ENCODE measurements around the gene MAPKAPK2. TPM values are rescaled to one million over a fixed set of nuclear protein-coding genes. Genes with fewer than 3 reads are reported as not detected.
"Not testable (repeated sequence)": the region's sequence is repeated elsewhere in the genome, so short reads cannot be mapped to it uniquely, and the experiment has no call there.

The MAPKAPK2 gene
- total RNA-seq: 214 TPM
- long read RNA-seq, transcript MAPKAPK2-202 (10 exons, 2,961 nt): major isoform, 8 of 31 reads
- long read RNA-seq, partial matches to known transcripts: 23 of 31 reads
- long read RNA-seq, other reads (novel, unspliced or antisense): 0 of 31 reads

DNA sequence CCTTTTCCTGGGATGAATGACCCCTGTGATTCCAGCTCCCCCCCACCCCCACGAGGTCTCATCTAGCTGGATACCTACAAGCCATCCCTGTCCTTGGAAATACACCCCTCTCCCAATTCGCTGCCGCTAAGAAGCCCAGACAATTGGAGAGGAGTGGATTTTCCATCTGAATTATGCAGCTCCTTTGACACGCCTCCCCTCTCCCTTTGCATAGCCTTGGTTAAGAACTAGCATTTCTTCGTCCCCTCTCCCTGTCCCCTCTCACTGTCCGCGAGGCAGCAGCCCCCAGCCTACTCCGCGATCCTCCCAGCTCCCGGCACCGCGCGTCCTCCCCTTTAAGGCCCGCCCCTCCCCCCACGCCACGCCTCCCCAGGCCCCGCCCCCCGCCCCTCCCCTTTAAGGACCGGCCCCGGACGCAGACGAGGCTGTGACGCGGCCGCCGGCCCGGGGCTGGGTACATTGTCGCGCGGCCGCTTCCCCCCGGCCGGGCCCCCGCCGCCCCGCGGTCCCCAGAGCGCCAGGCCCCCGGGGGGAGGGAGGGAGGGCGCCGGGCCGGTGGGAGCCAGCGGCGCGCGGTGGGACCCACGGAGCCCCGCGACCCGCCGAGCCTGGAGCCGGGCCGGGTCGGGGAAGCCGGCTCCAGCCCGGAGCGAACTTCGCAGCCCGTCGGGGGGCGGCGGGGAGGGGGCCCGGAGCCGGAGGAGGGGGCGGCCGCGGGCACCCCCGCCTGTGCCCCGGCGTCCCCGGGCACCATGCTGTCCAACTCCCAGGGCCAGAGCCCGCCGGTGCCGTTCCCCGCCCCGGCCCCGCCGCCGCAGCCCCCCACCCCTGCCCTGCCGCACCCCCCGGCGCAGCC is at the start of gene MAPKAPK2:
Gene MAPKAPK2, plus strand, starts transcription at position 428 of the 856 bp plus-strand sequence. Its CDS starts 325 bp downstream, at position 753.
- DNase-seq (ENCODE audit: missing footprints) (peak; percentile 94), ATAC-seq (peak; percentile 82)

DNA sequence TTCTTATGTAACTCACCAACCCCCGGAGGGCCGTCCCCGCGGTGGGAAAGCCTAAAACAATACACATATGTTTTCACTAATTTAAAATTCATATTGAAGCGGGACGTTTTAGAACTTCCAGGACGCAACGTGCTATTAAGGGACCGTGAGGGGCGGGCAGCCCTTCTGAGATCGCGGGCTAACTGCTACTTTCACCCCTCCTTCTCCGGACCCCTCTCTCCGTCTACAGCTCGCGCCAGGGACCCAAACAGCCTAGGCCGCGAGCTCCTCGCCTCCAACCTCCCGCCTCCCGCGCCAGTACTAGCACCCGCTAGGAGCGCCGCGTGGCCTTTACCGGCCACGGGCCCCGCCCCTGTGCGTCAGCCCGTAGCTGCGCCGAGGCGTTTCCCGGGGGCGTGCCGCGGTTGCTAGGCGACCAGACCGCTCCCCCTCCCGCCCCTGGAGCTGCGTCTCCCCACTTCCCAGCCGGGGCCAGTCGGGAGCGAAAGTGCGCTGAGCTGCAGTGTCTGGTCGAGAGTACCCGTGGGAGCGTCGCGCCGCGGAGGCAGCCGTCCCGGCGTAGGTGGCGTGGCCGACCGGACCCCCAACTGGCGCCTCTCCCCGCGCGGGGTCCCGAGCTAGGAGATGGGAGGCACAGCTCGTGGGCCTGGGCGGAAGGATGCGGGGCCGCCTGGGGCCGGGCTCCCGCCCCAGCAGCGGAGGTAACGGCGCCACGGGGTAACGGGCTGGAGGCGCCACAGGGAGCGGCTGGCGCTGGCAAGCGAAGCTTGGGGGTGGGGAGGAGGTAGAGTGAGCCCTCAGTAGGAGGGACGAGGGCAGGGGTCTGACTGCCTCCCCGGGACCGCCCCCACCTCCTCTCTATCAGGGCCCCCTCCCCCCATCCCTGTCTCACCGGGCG is 49.4 kb upstream of the MAPKAPK2 start, which contains the start of gene DYRK3:
Gene DYRK3, plus strand, starts transcription at position 457 of the 898 bp plus-strand sequence. Its CDS starts 168 bp downstream, at position 625.
- peak; percentile 96 for DNase-seq (ENCODE audit: missing footprints)
- intact Hi-C loops (cut with DNase I): loop anchor here (2.0 to 10.0 kb wide), 5 partner anchors 17 to 349 kb away; no protein-coding TSS in a partner anchor
- peak; percentile 99 for ATAC-seq

More for the DNA sequence above, at the start of gene MAPKAPK2:
- intact Hi-C loops (cut with DNase I): no loop called here

DNA sequence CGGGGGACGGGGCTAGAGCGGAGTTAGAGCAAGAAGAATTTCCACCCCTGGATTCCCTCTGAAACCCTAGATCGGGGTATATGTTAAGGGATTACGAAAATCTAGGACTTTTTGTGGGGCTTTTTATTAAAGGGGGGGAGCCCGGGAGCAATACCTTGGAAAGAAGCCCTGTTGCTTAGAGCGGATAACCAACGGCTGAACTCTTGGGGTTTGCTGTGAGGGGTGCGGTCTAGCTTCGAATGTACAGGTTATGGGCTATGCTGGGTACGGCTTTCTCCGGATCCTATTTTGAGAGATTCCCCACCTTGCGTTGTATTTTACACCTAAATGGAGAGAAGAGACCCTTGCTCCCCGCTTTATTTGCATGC is 48.7 kb upstream of the MAPKAPK2 start:
- intact Hi-C loops (cut with DNase I): loop anchor here (2.0 to 10.0 kb wide), 5 partner anchors 17 to 349 kb away; no protein-coding TSS in a partner anchor
- no peak for ATAC-seq
- DNase-seq (ENCODE audit: missing footprints): no peak

GRCh38 chr1:206636671-206637070 is 48.0 kb upstream of the MAPKAPK2 start:
- intact Hi-C loops (cut with DNase I): loop anchor here (10.0 kb wide), 1 partner anchor 348 kb away; no protein-coding TSS in a partner anchor
- no peak for ATAC-seq

DNA sequence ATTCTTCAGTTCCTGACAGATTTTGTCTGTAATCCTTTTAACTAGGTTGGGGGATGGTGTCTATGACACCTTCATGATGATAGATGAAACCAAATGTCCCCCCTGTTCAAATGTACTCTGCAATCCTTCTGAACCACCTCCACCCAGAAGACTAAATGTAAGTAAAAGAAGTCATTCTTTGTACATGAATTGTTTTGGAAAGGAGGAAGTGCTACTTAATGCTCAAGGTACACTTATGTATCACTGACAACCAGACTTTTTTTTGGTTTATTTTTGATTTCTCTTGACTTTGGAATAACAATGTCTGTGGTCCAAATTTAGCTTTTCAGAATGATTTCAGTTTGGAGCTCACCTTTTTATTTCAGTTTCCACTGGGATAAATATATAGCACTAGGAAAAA is 47.1 kb upstream of the MAPKAPK2 start:
- no peak for ATAC-seq
- intact Hi-C loops (cut with DNase I): loop anchor here (10.0 kb wide), 1 partner anchor 347 kb away; no protein-coding TSS in a partner anchor
- no peak for DNase-seq (ENCODE audit: missing footprints)

More at GRCh38 chr1:206636671-206637070, 48.0 kb upstream of the MAPKAPK2 start:
- no peak for DNase-seq (ENCODE audit: missing footprints)

- ATAC-seq; intact Hi-C loops (cut with DNase I); DNase-seq (ENCODE audit: missing footprints): not testable (repeated sequence)
These were observed 42.6 kb upstream of the MAPKAPK2 start for GRCh38 chr1:206642074-206642473.

GRCh38 chr1:206643118-206643698 is 41.5 kb upstream of the MAPKAPK2 start:
- intact Hi-C loops (cut with DNase I): no loop called here
- DNase-seq (ENCODE audit: missing footprints): no peak
- ATAC-seq: no peak

- intact Hi-C loops (cut with DNase I): no loop called here
- no peak for DNase-seq (ENCODE audit: missing footprints)
- ATAC-seq: no peak
These were observed 38.2 kb upstream of the MAPKAPK2 start for GRCh38 chr1:206646504-206646903.

DNA sequence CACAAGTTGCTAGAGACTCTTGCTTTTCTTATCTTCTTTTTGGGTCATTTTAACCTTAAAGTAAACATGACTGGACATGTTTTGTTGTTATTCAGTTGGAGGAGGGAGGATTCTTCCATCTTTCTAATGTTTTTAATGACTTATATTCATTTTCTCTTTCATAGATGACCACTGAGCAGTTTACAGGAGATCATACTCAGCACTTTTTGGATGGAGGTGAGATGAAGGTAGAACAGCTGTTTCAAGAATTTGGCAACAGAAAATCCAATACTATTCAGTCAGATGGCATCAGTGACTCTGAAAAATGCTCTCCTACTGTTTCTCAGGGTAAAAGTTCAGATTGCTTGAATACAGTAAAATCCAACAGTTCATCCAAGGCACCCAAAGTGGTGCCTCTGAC is 37.5 kb upstream of the MAPKAPK2 start:
- ATAC-seq (no peak), DNase-seq (ENCODE audit: missing footprints) (no peak)
- intact Hi-C loops (cut with DNase I): no loop called here

GRCh38 chr1:206649261-206649921 is 35.3 kb upstream of the MAPKAPK2 start:
- ATAC-seq: peak; percentile 26
- no peak for DNase-seq (ENCODE audit: missing footprints)
- intact Hi-C loops (cut with DNase I): no loop called here

DNA sequence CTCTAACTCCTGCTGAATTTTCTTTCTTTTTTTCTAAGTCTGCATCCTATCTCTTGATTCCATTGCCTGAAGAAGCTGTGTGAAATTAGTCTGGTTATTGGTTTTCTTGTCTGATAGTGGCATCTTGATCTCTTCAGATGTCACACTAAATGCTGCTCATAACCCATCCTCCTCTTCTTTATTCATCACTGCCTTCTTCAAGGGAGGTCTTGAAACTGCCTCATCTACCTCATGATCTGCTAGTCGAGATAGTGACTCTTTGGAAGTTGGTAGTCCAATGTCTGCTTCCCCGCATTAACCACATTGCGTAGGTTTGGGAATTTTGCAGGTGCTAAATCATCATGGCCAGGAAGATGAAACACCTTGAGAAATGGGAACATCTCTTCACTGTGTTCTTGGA is 33.7 kb upstream of the MAPKAPK2 start:
- intact Hi-C loops (cut with DNase I): no loop called here
- no peak for DNase-seq (ENCODE audit: missing footprints)
- ATAC-seq: no peak

DNA sequence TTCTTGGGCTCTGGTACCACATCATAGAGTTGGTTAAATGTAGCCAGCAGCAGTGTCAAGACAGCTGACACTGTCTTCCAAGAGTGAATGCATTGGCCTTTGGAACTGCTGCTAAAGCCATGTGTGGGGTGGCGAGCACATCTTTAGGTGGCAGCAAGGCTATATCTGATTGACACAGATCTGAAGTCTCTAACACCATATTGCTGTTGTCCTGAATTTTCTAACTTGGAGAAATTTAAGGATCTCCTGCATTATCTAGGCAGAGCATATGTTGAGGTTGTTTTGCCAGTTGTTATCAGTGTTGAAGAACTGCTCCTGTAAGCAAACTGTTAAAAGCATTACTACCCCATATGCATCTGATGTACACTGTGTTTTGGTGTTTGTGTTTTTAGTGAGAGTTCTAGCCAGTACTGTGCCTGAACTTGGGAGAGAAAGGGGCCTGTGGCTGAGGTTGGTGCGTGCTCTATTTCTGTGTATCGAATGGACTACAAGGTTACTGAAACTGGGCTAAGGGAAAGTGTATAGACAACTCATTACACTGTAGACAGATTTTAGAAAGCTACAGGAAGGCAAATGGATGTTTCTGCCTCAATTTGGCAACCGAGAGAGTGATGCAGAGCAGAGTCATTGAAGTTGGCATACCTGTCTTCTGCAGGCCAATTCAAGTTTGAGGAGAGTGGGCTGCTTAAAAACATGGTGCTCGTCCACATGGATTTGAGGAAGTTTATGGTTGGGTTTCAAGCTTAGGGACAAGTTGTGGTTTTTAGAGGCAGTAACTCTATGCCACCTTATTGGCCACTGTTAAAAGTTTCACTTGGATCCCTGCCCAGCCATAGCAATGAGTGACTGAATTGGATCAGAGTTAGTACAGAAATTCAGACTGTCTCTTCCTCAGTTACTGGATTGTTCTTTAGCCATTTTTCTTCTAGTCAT is 32.5 kb upstream of the MAPKAPK2 start:
- intact Hi-C loops (cut with DNase I): loop anchor here (2.0 kb wide), 1 partner anchor 17 kb away; the partner anchor contains the start of gene DYRK3
- DNase-seq (ENCODE audit: missing footprints) (no peak), ATAC-seq (no peak)

DNA sequence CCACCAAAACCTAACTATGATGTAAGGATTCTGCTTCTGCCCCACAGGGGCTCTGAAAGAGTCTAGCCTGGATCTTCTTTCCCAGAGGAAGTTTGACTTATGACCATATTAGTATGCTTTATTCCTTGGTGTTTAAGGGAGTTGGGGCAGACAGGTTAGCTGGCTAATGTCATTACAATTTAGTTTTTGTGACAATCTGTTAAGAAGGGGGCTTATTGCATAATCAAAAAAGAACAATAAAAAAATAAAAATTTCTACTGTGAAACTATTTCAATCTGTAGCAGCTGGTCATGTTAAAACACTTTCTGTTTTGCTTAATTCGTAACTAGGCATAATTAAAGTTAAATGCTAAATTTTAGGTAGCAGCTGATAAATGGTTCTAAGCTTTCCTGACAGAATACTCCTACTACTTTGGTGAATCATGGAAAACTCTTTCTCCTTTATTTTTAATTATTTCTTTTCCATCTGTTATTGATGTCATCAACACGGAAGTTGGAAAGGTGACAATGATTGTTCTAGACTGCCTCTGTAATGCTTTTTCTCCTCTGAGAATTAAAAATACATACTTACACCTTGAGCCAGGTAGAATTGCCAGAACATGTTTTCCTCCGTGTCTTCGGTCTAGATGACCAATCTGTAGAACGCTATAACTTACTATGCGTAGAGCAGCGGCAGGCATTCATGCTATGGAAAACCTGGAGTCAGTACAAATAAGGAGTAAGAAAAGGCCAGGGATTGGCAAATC is 30.8 kb upstream of the MAPKAPK2 start:
- DNase-seq (ENCODE audit: missing footprints): no peak
- intact Hi-C loops (cut with DNase I): loop anchor here (2.0 kb wide), 1 partner anchor 19 kb away; the partner anchor contains the start of gene DYRK3
- no peak for ATAC-seq

DNA sequence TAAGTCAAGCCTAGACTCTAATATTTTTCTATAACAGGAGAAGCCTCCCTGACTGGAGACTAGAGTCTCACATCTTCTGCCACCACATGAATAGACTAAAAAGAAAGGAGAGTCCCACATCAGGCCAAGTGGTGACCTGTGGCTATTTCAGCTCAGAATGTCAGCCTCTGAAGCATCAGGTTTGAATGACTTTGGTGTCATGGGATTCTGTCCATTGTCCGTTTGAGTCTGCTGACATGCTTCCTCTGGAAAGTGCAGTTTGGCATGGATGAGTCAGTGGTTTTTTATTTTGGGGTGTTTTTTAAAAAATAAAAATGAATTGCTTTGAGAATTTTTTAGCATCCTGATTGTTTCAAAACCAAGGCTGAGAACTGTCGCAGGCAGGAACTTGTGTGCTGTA is 29.9 kb upstream of the MAPKAPK2 start:
- intact Hi-C loops (cut with DNase I): no loop called here
- ATAC-seq (no peak), DNase-seq (ENCODE audit: missing footprints) (no peak)

- no peak for DNase-seq (ENCODE audit: missing footprints)
- no peak for ATAC-seq
- intact Hi-C loops (cut with DNase I): no loop called here
These were observed 29.2 kb upstream of the MAPKAPK2 start for GRCh38 chr1:206655471-206655882.

- intact Hi-C loops (cut with DNase I): no loop called here
- DNase-seq (ENCODE audit: missing footprints) (no peak), ATAC-seq (no peak)
These were observed 27.8 kb upstream of the MAPKAPK2 start for GRCh38 chr1:206656936-206657335.

Data from Right ventricle myocardium inferior (tissue), 1 donor.